ENCODE measurements around the gene TCP11L2.
"Not testable (repeated sequence)": the region's sequence is repeated elsewhere in the genome, so short reads cannot be mapped to it uniquely, and the experiment has no call there.

TCP11L2 gene

DNA sequence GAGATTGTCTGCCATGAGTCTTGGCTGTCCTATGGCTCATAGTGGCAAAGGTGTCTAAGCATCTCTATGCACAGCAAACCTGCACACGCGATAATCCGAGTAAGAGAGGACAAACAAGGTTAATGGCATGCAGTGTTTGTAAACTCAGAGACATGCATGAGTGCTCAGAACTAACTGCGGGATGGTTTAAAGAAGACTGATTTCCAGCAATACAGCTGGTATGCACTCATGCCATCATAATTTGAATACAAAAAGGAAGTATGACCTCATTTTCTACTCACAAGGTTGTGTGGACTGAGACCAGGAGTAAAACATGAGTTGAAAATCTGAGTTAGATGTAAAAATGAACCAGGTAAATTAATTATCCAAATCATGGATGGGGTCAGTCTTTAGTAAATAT, 16.6 kb upstream of the TCP11L2 start:
- DNase-seq: no peak

DNA sequence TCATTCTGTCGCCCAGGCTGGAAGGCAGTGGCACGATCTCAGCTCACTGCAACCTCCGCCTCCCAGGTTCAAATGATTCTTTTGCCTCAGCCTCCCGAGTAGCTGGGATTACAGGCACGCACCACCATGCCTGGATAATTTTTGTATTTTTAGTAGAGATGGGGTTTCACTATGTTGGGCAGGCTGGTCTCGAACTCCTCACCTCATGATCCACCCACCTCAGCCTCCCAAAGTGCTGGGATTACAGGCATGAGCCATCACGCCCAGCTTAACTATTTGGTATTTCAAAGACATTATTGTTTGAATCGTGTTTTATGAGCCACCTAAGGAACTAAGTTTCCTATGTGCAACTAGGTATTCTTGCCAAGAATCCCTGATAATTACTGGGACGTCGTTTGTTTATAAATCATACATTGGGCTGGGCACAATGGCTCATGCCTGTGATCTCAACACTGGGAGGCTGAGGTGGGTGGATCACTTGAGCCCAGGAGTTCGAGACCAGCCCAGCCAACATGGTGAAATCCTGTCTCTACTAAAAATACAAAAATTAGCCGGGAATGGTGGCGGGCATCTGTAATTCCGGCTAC, 15.9 kb upstream of the TCP11L2 start:
- DNase-seq: not testable (repeated sequence)

DNA sequence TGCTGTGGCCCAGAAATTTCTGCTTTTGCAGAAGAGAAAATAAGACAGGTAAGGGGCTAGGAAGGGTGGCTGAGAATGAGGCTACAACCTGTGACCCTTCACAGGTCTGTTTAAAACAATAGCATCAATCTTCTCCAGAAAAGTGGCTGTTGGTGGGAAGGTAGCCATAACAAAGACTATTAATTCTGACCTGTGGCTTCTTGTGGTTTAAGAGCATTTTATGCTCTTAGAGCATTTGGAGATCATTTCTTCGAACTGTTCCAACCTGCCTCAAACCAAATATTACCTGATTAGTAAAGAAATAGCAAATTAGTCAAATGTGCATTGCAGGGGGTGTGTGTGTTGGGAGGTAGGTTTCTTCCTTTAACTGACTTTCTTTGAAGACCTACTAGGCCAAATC, 15.2 kb upstream of the TCP11L2 start:
- no peak for DNase-seq

DNA sequence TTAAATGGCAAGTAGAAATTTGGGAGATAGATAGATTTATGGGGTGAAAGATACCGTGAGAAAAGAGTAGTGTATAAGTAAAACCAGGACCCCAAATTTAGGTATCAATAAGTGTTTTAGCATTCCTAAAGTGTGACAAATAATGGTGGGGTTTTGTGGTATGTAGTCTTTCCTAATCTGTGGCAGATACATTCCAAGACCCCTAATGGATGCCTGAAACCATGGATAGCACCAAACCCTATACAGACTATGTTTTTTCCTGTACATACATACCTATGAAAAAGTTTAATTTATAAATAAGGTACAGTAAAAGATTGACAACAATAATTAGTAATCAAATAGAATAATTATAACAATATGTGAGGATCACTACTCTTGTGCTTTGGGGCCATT, 14.4 kb upstream of the TCP11L2 start:
- no peak for DNase-seq

DNA sequence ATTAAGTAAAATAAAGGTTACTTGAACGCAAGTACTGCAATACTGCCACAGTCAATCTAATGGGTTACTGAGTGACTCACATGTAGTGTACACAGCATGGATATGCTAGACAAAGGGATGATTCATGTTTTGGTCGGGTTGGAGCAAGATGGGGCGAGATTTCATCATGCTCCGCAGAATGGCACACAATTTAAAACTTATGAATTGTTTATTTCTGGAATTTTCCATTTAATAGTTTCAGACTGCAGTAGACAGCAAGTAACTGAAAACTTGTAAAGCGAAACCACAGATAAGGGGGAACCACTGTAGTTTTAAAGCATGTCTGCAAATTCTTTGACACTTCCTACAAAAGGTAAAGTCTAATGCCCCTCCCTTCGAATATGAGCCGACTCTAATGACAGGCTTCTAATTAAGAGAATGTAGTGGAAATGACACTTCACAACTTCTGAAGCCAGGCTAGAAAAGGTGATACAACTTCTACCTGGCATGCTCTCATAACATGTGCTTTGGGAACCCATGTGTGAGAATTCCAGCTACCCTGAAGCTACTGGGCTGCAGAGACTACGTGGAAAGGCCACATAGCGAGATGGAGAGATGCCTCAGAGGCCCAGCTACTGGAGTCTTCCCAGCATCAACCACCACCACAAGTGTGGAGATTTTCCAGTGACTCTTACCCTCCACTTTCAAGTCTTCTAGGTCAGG, 13.9 kb upstream of the TCP11L2 start:
- no peak for DNase-seq

DNA sequence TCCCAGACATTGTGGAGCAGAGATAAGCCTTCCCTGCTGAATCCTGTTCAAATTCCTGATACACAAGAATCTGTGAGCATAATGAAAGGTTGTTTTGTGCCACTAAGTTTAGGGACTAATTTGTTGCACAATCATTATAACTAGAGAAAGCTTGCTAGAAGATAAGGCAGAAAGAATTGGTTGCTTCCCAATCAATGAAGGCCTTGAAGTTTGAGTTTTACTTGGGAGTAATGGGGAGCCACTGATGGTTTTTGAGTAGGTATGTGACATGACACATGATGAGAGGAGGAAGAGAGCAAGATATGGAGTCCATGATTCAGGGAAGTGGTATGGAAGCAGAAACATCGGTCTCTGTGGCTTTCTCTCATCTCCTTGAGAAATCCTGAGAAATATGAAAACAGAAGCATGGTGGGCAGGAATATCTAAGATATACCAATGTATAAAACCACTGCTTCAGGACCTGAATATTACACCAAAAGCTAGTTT, 13.3 kb upstream of the TCP11L2 start:
- DNase-seq: no peak

DNA sequence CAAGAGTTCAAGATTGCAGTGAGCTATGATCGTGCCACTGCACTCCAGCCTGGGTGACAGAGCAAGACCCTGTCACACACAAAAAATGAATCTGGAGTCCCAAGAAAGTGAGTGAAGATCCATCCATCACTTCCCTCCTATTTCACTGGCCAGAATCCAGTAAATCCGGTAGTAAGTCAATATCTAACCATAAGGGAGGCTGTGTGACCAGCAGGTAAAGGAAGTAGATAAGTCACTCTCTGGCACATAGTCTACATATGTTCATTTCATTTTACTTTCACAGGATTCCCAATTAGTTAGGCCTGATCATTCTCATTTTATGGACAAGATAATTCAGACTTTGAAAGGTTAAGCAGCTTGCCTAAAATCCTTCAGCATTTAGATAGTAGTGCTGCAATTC, 11.9 kb upstream of the TCP11L2 start:
- DNase-seq: no peak

DNA sequence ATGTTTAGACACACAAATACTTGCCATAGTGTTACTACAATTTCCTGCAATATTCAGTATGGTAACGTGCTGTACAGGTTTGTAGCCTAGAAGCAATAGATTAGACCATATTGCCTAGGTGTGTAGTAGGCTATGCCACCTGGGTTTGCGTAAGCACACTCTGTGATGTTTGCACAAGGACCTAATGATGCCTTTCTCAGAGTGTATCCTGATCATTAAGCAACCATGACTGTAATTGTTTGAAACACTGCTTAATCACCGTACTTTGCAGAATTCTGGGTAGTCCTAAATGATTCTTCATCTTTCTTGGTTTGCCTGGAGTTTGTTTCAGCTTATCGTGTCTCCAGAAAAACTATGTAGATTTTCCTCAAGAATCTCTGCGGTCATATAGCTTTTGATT, 11.2 kb upstream of the TCP11L2 start:
- DNase-seq: no peak

DNA sequence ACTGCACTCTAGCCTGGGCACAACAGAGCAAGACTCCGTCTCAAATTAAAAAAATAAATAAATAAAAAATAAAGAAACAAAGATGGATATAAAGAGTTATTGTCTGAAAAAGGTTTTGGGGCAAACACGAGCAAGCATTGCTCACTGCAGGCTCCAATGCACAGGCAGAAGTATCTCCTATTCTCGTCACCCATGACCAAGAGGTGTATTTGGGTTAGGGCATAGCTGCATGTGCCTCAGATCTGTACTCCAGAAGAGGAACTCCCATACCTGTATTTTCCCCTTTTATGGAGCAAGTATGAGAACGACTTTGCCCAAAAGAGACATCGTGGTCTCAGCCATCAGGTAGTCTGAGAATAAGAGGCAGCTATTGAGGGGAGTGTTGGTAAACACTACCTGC, 10.2 kb upstream of the TCP11L2 start:
- DNase-seq: no peak

DNA sequence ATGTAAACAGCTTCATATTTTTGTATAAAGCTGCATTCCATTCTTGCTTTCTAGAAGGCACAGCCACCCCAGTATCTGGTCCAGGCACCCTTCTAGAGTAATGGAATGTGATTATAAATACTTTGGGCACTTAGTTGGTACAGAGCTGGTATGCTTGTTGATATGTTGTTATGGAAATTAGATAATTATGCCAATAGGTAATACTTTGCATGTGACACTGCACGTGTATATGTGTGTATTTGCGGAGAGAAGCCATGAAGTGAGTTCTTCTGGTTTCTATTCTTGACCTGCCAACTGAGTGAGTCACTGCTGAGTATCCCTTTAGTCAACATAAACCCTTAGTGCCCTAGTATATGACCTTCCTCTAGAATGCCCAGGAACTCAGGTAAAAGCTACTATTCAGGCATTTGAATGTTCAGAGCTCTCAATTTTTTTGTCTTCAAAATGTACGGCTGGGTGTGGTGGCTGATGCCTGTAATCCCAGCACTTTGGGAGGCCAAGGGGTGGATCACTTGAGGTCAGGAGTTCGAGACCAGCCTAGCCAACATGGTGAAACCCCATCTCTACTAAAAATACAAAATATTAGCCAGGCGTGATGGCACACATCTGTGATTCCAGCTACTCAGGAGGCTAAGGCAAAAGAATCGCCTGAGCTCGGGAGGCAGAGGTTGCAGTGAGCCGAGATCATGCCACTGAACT, 6.2 kb upstream of the TCP11L2 start:
- DNase-seq: no peak

DNA sequence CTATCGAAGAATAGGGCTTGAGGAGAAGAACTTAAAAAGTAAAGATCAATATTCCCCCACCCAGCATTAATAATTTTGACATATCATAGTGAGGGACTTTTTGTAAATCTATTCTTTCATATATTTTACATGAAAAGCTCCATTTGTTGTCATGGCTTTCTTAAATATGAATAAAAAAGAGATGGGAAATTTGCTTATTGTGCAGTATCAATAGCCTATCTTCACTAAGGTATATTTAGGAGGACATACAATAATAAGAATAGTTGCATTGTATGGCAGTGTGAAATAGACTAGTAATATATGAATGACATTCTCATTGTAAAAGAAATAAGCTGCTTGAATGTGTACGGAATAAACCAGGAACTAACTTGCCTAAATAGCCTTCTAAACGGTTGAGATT, 5.5 kb upstream of the TCP11L2 start:
- no peak for DNase-seq

DNA sequence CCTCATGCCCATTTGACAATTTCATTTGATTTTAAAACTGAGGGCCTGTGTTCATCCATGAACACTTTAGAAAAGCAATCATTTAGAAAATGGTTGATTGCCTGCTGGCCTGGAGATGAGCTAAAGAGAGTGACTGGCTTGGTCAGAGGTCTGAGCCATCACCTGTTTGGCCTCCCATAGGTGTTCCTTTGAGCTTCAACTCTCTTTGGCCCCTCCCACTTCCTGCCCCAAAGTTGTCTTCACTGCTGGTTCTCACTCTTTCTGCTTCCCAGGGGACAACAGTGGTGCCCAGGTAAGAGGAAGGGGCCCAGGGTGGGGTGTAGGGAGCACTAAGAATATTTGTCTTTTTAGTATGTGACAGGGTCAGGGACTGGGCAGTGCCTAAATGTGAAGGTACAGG, 4.9 kb upstream of the TCP11L2 start:
- no peak for DNase-seq

DNA sequence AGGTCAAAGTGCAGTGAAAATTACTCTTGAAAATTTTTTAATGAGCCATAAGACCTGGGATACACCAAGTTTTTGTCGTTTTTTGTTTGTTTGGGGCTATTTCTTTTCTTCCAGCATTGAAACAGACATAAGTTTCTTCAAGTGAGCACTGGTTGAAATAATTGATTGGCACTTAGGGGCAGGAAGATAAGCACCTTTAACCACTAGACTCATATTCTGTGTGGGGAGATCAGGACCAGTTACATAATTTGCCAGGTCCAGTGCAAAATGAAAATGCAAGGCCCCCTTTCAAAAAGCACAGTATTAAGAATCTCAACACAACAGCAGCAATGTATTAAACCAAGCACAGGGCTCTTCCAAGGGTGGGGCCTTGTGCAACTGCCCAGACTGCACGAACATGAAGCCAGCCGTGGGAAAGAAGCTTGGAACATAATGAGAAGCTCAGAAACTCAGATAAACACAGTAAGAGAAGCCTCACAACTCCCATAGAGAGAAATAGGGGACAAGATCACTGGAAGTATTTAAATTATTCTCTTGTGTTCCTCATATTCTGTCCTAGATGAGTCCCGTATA, 3.2 kb upstream of the TCP11L2 start:
- no peak for DNase-seq

DNA sequence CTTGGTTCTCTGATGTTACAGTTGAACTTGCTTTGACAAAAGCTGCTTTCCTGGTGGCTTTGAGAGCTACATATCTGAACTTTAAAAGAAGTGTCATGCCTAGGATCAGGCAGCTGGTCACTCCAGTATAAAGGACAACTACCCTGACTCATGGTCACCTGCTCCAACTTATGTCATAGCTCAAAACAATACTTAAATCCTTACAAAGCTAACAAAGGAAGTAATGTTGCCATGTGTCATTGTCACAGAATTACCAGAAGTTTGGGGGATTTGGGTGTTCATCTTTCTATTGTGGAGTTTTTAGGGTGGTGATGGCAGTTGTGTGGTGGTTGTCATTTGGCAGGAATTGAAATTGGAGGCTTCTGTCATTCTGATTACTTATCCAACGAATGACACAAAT, 1.8 kb upstream of the TCP11L2 start:
- no peak for DNase-seq

DNA sequence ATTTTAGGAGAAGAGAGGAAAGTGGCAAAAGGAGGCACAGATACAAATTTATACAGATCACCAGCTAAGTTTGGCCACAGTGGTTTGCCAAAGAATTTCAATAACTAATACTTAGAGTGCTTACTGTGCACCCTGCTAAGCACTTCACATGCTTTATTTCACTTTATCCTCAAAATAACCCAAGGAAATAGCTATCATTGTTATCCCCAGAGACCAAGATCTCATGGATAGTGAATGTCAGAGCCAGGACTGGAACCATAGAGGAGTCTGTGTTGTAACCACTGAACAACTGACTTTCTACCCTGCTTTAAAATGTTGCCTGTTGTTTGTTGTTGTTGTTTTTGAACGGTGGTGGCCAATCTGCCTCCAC, 1.3 kb upstream of the TCP11L2 start:
- DNase-seq: no peak

DNA sequence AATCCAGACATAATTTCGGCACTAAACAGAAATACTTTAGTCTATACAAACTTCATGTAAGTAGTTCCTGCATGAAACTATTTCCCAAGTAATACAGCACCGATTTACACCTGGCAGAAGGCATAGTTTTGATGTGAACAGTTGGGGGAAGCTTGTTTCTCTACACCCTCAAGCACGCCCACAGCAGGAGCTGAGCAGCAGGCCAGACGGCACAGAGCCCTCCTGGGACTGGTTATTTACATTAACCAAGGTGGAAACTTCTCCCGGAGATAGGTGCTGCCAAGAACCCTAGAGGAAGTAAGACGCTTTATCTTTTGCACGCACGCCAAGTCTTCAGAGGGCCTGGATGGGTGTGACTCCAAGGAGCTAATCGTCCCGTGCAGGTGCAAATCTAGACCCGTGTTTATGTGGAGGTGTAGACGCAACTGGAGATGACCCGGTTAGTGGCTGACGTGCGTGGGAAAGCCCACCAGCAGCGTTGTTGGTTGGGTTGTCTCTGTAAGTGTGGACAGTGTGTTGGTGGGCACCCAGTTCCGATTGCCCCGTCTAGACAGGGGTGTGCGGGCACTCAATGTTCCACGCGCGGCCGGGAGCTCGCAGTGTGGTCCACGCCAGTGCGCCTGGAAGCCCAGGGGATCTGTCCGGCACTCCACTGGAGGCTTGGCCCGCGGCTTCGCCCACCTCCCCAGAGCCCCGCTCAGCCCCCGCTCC, 767 bp upstream of the TCP11L2 start:
- peak; percentile 59 for DNase-seq

DNA sequence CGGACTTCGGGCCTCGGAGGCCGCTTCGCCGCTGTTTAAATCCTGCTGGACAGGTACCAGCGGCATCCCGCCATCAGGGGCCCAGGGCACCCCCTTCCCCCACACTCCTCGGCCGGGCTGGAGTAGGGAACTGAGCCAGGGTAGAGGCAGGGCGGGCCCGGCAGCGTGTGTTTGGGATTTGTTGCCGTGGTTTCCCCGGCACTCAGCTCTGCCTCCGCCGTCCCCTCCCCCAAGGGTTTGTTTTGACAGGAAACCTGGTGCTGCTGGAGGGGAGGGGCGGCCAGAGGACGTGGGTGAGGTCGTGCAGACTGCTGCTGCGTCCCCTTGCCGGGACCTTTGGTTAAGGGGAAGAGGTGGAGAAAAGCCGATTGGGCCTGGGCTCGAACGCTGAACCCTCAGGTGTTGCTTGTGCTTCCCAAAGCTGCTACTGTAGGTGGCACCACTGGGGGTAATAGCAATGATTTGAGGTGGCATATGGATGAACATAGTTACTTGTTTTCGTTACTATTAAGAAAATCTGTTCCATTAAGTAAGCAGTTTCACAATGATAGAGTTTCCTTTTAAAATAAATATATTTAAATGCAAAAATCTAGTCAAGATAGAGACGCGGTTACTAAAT, 778 bp downstream of the TCP11L2 start:
- peak; percentile 47 for DNase-seq

DNA sequence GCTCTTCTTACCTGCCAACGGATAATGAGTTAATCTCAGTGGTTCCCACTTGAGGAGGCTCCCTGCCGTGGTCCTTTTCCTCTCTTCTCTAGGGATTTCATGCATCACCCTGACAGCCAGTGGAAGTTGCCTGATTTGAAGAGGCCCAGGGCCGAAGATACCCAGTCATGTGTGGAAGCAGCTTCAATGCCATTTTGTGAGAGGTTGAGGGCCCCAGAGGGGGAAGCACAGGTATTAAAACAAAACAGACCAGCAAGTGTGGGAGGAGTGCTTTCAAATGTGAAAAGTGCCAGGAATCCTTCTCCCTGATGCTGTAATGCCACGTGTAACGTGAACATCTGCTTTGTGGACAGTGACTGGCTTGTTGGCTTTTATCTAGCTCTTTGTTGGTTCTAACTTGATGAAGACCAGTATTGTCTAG, 1.5 kb downstream of the TCP11L2 start:
- no peak for DNase-seq

DNA sequence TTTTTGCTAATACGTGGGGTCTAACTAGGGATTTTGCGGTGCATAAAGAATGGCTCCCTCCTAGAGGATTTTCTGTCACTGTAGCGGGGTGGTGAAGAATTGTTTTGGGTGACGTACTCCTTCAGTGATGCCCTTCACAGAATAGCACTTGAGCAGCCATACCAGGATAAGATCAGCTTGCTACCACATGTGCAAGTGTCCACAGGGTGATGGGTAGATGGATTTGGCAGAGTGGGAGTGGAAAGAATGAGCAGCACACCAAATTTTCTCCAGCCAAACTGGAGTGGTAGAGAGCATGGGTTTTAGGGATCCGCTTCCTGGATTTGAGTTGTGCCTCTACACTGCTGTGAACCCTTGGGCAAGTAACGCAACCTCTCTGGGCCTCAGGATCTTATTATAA, 2.3 kb downstream of the TCP11L2 start:
- no peak for DNase-seq

DNA sequence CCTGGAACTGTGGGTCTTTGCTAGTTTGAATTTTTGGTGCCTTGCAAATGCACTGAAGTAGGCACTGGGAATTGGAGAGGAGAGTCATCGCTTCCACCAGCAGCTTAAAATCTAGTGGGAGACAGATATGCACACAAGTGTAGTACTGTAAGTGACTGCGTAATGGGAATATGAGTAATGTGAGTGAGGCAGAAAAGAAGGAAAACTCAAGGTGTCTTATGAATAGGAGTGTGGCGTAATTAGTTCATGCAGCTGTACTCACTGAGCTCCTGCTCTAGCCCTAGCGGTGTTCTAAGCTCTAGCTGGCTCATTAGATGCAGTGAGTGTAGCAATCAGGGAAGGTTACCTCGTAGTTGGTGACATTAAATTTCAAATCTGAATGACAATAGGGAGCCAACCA, 2.8 kb downstream of the TCP11L2 start:
- no peak for DNase-seq

DNA sequence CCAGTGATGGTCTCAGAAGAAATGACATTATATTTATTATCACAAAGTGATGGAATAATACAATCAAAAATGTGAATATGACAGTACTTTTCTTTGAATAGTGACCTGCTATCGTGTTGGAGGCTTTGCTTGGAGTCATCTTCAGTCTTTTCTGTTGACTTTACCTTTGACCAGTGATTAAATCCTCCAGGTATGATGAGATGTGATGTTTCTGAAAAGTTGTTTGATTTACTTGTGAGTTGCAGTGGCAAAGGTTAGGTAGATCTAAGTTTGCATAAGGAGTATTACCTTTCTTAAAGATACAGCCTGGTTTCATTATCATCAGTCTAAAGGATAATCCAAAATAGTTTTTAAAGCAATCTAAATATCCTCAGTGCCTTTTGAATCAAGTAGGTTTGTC, 4.6 kb downstream of the TCP11L2 start:
- no peak for DNase-seq

DNA sequence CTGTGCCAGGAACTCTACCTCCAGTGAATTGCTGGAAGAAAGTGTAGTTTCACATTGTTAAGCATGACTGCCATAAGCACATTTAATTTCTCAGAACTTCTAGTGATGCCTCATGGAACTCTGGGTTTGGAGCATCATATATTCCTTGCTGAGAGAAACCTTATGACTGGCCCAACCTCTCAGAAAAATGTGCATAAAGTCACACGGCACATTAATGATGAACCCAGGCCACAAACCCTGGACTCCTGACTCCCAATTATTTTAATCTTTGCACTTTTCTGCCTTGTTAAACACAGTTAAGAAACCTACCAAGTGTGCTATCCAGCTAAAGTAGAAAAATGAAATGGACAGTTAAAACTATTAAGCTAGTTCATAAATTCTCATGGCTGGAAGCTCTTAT, 5.6 kb downstream of the TCP11L2 start:
- no peak for DNase-seq

DNA sequence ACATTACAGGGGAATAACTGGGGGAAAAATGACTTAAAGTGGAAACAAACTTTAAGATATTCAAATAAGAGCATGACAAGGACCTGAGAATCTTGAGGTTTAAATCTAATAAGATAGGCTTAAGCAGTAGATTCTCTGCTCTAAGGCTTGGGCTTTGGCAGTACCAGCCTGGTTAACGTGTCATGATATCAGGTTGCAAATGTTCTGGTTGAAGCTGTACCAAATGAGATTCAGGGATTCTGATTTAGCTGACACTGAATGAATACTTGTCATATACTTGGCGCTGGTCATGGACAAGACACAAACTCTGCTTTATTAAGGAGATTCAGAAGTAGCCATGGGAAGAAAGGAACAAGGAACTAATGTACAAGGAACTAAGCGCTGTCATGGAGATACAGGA, 6.1 kb downstream of the TCP11L2 start:
- DNase-seq: no peak
